NCI-H345 (cell line): ENCODE data around the gene HSPA4.
"Not testable (repeated sequence)": the region's sequence is repeated elsewhere in the genome, so short reads cannot be mapped to it uniquely, and the experiment has no call there.

Experiments used
- DNase-seq: peaks from one replicate; lab custom pipeline; 2025; lab: John Stamatoyannopoulos, UW

Gene HSPA4

GRCh38 chr5:133124891-133125290 is 73.1 kb downstream of the HSPA4 start:
- no peak for DNase-seq

- DNase-seq, result no peak
Measured at GRCh38 chr5:133128066-133128465, 76.3 kb downstream of the HSPA4 start.

DNA sequence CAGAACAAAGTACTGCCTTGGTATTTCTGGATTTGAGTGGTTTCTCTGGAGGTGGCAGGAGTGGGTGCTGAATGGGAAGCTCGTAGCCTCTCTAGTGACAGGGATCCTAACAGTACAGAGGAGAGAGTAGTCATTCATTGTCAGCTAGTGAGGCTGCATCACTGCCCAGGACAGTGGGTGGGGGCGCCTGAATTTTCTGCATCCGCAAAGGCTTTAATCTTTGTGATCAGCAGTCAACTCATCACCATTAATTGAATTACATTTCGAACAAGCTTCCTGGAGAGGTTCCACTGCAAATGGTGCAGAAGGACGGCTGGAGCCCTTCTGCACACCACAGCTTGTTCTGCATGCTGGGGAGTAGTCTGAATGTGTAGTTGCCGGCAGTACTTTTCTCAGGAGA is 77.5 kb downstream of the HSPA4 start:
- no peak for DNase-seq

DNA sequence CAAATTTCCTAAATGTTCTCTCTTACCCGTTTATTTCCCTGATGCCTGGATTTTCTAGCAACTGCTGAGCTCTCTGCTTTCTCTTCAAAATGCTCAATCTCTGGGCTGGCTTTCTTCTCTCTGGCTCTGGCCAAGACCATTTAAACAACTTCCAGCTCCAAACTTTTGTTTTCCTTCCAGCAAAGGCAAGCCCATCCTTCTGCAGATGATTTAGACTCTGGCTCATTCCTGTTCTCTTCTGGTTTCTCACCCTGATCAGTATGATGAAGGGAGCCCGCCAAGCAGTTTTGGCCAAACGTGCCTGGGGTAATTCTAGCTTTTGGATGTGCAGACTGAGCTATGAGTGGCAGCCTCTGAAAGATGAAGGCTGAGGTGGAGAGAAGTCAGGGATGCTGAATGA is 78.1 kb downstream of the HSPA4 start:
- DNase-seq, result no peak

DNA sequence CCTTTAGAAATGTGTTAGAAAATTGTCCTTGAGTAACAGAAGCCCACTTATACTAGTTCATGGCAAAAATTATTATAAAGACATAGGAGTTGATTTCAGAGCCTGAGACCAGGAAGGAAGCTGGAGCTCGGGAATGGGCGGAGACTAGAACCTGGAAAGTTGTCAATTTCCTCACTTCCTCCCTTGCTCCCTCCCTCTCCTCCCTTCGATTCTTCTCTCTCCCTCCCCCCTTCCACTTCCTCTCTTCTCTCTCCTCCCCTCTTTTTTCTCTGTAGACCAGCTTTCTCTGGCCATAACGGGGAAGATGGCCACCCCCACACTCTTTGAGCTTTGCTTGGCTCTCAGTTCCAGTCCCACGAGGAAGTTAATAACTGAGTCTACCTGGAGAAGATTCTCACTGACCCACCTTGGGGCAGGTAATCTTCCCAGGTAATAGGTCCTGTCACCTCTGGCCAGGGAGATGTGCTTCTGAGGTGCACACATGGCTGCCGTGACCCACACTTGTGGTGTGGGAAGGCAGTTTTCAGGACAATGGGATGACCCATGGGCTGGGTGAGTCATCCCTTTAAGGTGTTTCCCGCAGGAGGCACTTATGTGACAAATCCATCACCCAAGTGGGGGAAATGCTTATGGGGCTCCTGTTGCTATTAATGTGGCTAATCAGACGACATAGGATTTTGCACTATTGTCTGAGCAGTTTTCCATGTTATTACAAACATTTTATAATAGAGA is 78.7 kb downstream of the HSPA4 start:
- no peak for DNase-seq

GRCh38 chr5:133132717-133133116 is 80.9 kb downstream of the HSPA4 start:
- DNase-seq, result no peak

DNA sequence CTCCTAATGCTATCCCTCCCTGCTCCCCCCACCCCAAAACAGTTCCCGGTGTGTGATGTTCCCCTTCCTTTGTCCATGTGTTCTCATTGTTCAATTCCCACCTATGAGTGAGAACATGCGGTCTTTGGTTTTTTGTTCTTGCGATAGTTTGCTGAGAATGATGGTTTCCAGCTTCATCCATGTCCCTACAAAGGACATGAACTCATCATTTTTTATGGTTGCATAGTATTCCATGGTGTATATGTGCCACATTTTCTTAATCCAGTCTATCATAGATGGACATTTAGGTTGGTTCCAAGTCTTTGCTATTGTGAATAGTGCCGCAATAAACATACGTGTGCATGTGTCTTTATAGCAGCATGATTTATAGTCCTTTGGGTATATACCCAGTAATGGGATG is 81.4 kb downstream of the HSPA4 start:
- DNase-seq, result not testable (repeated sequence)

- not testable (repeated sequence) for DNase-seq
Measured at GRCh38 chr5:133136890-133137289, 85.1 kb downstream of the HSPA4 start.

DNA sequence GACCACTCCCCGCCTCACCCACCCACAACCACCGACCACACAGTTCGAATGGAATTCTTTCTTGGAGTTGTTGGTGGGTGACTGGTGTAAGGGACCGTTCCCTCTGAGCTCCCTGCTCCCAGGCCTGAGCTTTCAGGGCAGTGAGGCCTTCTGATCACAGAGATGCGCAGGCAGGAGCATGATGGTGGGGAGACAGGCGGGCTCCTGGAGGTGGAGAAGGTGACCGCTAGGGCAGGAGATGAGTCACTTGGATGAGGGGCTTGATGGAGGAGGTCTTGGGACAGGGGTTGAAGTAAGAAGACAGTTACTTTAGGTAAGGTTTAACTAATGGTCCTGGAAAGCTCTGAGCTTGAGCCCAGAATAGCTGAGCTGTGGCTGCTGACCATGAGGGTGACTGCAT is 88.5 kb downstream of the HSPA4 start:
- no peak for DNase-seq

GRCh38 chr5:133141746-133142145 is 89.9 kb downstream of the HSPA4 start:
- DNase-seq, result no peak

- DNase-seq, result no peak
Measured at GRCh38 chr5:133142782-133143181, 91.0 kb downstream of the HSPA4 start.

GRCh38 chr5:133144245-133144981 is 92.6 kb downstream of the HSPA4 start:
- no peak for DNase-seq

DNA sequence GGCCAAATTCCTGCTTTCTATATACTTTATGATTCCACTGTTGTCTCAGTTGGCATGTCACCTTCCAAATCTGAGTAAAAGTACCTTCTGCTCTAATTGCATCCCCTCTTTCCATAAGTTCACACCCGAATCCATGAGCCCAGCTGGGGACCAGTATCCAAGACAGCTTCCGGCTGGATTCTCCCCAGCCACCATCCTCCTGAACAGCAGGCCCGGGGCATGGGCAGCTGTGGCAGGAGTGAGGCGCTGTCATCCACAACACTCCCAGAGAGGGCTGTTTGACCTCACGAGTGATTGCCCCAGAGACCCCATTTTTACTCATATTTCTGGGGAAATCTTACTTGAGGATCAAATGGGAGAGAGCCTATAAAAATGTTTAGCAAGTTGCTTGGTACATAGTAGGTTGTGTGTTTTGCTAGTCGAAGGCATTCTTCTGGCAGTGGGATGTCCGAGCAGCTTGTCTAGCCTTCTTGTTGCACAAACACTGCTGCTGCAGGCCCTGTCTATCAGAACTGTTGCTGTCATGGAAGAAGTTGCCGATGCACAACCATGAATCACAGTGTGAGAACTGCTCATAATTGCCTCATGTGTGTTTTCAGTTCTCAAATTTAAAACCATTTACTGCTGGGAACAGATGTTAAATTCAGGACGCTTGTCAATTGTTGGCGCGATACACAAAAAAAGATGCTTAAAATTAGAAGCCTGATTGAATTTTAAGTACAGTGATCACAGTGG is 93.8 kb downstream of the HSPA4 start:
- DNase-seq, result no peak

- no peak for DNase-seq
Measured at GRCh38 chr5:133147411-133147810, 95.6 kb downstream of the HSPA4 start.

DNA sequence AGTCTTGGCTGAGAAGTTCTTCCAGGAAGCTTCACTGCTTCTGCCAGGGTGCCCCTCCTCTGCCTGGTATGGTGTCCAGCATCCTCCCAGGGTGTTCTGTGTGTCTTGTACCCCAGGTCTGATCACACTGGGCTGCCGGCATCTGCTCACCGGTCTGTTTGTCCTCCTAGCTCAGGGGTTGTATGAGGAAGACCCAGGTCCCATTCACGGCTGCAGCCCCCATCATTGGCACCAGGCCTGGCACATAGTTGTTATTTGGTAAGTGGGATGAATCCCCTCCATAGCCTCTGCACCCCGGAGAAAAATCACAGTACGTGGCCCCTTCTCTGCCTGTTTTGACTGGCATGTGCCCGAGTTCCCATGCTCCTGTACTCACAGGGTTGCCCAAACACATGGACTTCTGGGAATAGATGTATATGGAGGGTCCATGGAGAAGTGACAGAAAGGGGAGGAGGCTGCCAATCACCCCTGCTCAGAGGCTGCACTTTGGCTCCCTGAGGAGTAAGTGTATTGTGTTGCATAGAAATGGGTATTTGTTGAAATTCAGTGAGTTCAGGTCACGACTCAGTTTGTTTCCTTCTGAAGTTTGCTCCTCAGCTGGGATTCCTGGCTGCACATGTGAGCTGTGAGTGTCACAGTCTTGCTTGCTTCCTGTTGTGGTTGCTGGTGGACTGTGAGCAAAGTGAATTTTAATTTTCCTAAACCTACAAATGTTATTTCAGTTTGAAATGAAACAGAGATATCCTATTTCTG is 96.2 kb downstream of the HSPA4 start:
- DNase-seq, result no peak

DNA sequence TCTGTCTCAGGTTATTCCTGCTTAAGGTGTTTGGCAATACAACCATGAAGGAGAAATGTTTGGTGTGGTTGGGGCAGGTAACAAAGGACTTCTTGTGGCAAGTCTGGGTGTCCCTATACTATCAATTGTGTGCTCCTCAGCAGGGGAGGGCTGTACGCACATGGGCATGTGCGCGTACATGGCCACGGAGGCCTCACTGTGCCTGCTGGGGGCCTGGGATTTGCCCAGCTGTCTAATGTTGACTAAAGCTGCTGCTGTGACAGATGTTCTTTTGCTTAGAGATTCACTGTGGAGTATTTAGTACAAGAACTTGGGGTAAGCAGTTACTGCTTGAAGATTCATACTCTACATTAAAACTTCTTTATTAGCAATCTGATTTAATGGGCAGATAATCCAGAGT is 97.5 kb downstream of the HSPA4 start:
- peak; percentile 17 for DNase-seq

DNA sequence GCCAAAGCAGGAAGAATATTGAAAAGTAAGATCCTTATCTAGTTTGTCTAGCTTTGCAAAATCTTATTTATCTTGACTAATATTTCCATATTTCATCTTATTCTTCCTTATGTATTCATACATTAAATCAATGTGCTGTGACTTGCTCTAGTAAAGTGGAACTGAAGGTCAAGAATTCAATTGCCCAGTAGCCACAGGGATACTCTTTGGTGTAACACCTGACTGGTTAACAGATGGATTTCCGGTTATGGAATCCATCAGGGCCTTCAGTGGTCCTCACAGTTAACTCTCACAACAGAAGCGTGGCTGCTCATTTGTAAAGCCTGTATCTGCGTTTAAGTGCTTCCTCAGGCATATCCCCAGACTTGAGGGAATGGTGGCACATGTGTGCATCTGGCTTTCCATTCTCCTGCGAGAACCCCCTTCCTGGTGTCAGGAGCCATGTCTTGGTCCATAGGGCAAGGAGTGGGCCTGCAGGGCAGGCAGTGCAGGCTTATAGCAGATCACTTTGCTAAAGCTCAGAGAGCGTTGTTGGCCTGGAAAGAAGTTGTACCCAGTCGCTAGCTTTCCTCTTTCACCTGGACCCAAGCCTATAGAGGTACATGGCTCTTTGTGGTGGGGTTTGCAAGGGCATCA is 99.2 kb downstream of the HSPA4 start:
- no peak for DNase-seq

GRCh38 chr5:133154274-133155075 is 102.7 kb downstream of the HSPA4 start:
- peak; percentile 3 for DNase-seq

DNA sequence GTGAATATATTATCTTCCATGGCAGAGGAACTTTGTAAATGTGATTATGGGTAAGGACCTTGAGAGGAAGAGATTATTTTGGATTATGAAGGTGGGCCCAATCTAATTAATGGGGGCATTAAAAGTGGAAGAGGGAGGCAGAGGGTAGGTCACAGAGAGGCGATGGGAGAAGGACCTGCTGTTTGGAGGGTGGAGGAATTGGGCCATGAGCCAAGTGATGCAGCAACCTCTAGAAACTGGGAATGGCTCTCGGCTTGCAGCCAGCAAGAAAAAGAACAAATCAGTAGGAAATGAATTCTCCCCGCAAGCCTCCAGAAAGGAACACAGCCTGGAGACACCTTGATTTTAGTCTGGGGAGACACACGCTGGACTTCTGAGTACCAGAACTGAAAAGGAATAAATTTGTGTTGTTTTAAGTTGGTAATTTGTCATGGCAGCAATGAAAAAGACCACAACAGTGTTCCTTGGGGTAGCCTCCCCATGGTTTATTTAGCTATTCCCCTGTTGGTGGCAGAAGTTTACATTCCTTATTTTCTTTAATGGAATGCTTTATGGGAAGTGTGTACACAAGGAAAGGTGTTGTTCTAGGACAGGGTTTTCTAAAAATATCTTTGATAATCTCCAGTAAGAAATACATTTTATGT is 103.6 kb downstream of the HSPA4 start:
- DNase-seq, result peak; percentile 3
